Neural cell (in vitro differentiated cells): ENCODE results near the gene ACE. TPM values are rescaled to one million over a fixed set of nuclear protein-coding genes. Genes with fewer than 3 reads are reported as not detected.
A peak's percentile ranks its signal among the peaks of the same experiment; 100 is the strongest.

Experiments used
- H2AFZ ChIP-seq: fragments of 200-600, 300-800 bp; sonication (generic), shearing (Covaris generic); 2 replicates; pipeline ENCODE4 v1.6.0; 2014; ENCODE audit warnings: low read depth, mild to moderate bottlenecking, antibody characterized with exemption, low read length, moderate library complexity
- H3F3A ChIP-seq: fragments of 200-600 bp; shearing (Covaris generic); 2 replicates; pipeline ENCODE4 v1.6.1; 2016; ENCODE audit warnings: mild to moderate bottlenecking, moderate library complexity, mixed read lengths, antibody characterized with exemption, low read length; ENCODE audit not compliant: insufficient read depth, poor library complexity, severe bottlenecking
- H3K27ac ChIP-seq: fragments of 200-600, 300-800 bp; sonication (generic), shearing (Covaris generic); 2 replicates; pipeline ENCODE4 v1.5.1; 2014; ENCODE audit warnings: mild to moderate bottlenecking, low read length, moderate library complexity
- H3K27me3 ChIP-seq: fragments of 300-800, 200-600 bp; sonication (generic), shearing (Covaris generic); 2 replicates; pipeline ENCODE4 v1.6.0; 2014; ENCODE audit warnings: mild to moderate bottlenecking, low read depth, low read length, moderate library complexity; ENCODE audit not compliant: insufficient read depth
- H3K36me3 ChIP-seq: fragments of 300-800, 200-600 bp; sonication (generic), shearing (Covaris generic); 2 replicates; pipeline ENCODE4 v1.5.1; 2014; ENCODE audit warnings: mild to moderate bottlenecking, antibody characterized with exemption, low read length, moderate library complexity; ENCODE audit not compliant: insufficient read depth
- H3K4me2 ChIP-seq: fragments of 300-800, 200-600 bp; sonication (generic), shearing (Covaris generic); 2 replicates; pipeline ENCODE4 v1.6.0; 2014; ENCODE audit warnings: mild to moderate bottlenecking, low read length
- H3K4me3 ChIP-seq: fragments of 300-800, 200-600 bp; sonication (generic), shearing (Covaris generic); 2 replicates; pipeline ENCODE4 v1.5.1; 2014; ENCODE audit warnings: mild to moderate bottlenecking, low read length, moderate library complexity
- H3K79me2 ChIP-seq: fragments of 200-600 bp; shearing (Covaris generic); replicated peaks from 2 replicates; pipeline ENCODE4 v1.6.0; 2014; ENCODE audit warnings: mild to moderate bottlenecking, low read length, moderate library complexity; ENCODE audit not compliant: insufficient read depth
- H3K9ac ChIP-seq: fragments of 300-800, 200-600 bp; sonication (generic), shearing (Covaris generic); 2 replicates; pipeline ENCODE4 v1.6.1; 2016; ENCODE audit warnings: mild to moderate bottlenecking, low read length, mixed read lengths
- H3K9me2 ChIP-seq: fragments of 200-600 bp; shearing (Covaris generic); 2 replicates; pipeline ENCODE4 v1.6.1; 2016; ENCODE audit warnings: mild to moderate bottlenecking, low read length, mixed read lengths; ENCODE audit not compliant: insufficient read depth
- H3K9me3 ChIP-seq: fragments of 200-600, 300-800 bp; sonication (generic), shearing (Covaris generic); 2 replicates; pipeline ENCODE4 v1.6.1; 2016; ENCODE audit warnings: mild to moderate bottlenecking, mixed run types, low read length, moderate library complexity, mixed read lengths
- H4K20me1 ChIP-seq: fragments of 200-600 bp; shearing (Covaris generic); 2 replicates; pipeline ENCODE4 v1.6.1; 2016; ENCODE audit warnings: mild to moderate bottlenecking, mixed run types; ENCODE audit not compliant: insufficient read depth
- EP300 ChIP-seq: fragments of 450-650 bp; conservative IDR thresholded peaks from 2 replicates; pipeline ENCODE4 v1.6.1; 2014; ENCODE audit warnings: antibody characterized with exemption, mild to moderate bottlenecking, moderate library complexity; ENCODE audit not compliant: poor library complexity, severe bottlenecking
- EZH2 ChIP-seq: fragments of 200-600, 300-800 bp; shearing (Covaris generic), sonication (generic); IDR thresholded peaks from 2 replicates; pipeline ENCODE4 v1.6.1; 2014; ENCODE audit warnings: antibody characterized with exemption, low read length, borderline replicate concordance, mild to moderate bottlenecking; ENCODE audit not compliant: insufficient read depth, poor library complexity, severe bottlenecking
- MXI1 ChIP-seq: fragments of 450-650 bp; conservative IDR thresholded peaks from 2 replicates; pipeline ENCODE4 v1.6.1; 2014; ENCODE audit warnings: antibody characterized with exemption, mild to moderate bottlenecking; ENCODE audit not compliant: poor library complexity, severe bottlenecking
- POLR2AphosphoS5 ChIP-seq: IDR thresholded peaks from 2 replicates; pipeline ENCODE4 v1.6.1; 2012
- RAD21 ChIP-seq: fragments of 450-650 bp; conservative IDR thresholded peaks from 2 replicates; pipeline ENCODE4 v1.6.1; 2014; ENCODE audit warnings: antibody characterized with exemption, mild to moderate bottlenecking, moderate library complexity
- SMC3 ChIP-seq: fragments of 450-650 bp; conservative IDR thresholded peaks from 2 replicates; pipeline ENCODE4 v1.6.1; 2014; ENCODE audit warnings: antibody characterized with exemption, mild to moderate bottlenecking, moderate library complexity; ENCODE audit not compliant: poor library complexity
- TAF1 ChIP-seq: IDR thresholded peaks from 2 replicates; pipeline ENCODE4 v1.6.1; 2012; ENCODE audit warnings: low read depth
- polyA minus RNA-seq: library from RNA; depleted of rRNA, polyadenylated mRNA; stranded (reverse); fragments of >200 nt; gene quantifications from 2 replicates; pipeline ENCODE4 v1.2.3, GENCODE V29; 2014
- polyA plus RNA-seq: library from polyadenylated mRNA; depleted of rRNA; stranded (reverse); fragments of >200 nt; gene quantifications from 2 replicates; pipeline ENCODE4 v1.2.3, GENCODE V29; 2014
- TF ChIP-seq, protein P1 (sequence below): IDR thresholded peaks from 2 replicates; pipeline ENCODE4 v1.6.1; 2012; ENCODE audit warnings: borderline replicate concordance
- TF ChIP-seq, protein P2 (sequence below): fragments of 450-650 bp; IDR thresholded peaks from 2 replicates; pipeline ENCODE4 v1.5.1; 2014; ENCODE audit warnings: antibody characterized with exemption, mild to moderate bottlenecking, moderate library complexity; ENCODE audit not compliant: poor library complexity, severe bottlenecking

Gene ACE
- polyA plus RNA-seq (1.5 and 2.1 TPM in 2 replicates), polyA minus RNA-seq (1.5 and 2.2 TPM in 2 replicates)

DNA sequence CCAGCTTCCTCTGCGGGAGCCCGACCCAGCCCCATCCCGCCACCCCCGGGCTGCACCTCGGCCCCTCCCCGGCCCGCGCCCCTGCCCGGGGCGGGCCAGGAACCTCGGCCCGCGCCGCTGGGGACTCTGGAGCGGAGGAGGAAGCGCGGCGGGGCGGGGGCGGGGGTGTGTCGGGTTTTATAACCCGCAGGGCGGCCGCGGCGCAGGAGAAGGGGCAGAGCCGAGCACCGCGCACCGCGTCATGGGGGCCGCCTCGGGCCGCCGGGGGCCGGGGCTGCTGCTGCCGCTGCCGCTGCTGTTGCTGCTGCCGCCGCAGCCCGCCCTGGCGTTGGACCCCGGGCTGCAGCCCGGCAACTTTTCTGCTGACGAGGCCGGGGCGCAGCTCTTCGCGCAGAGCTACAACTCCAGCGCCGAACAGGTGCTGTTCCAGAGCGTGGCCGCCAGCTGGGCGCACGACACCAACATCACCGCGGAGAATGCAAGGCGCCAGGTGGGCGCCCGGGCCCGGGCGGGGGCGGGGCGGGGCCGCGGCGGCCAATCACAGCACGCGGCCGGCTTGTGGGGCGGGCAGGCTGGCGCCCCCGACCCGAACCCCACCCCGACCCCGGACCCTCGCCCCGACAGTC is at the start of gene ACE:
ACE (plus strand) TSS at position 208 of the 626 bp plus-strand sequence; CDS start at position 242, 34 bp downstream.
- Histone ChIP-seq H3K79me2 (no peaks in the 10 kb centered on the region), H4K20me1 (no peaks in the 10 kb centered on the region), H3K27me3 (peaks cover 44% of the 10 kb centered on the region), H3K4me2 (peak within 1 kb of the TSS; percentile 70), H3K4me3 (peak within 1 kb of the TSS; percentile 72), H3K9me3 (no peaks in the 10 kb centered on the region), H3K36me3 (no peaks in the 10 kb centered on the region), H3K9me2 (no peaks in the 10 kb centered on the region), H3F3A (no peaks in the 10 kb centered on the region), H3K9ac (peak within 1 kb of the TSS; percentile 66), H3K27ac (no peak within 1 kb of the TSS), H2AFZ (no peak within 1 kb of the TSS)
- TF ChIP-seq POLR2AphosphoS5 (peak; percentile 24), MXI1 (peak; percentile 73), SMC3 (peak; percentile 19), EP300 (no peak), TAF1 (no peak), RAD21 (peak; percentile 41), EZH2 (no peak)
- TF ChIP-seq, protein P1, sequence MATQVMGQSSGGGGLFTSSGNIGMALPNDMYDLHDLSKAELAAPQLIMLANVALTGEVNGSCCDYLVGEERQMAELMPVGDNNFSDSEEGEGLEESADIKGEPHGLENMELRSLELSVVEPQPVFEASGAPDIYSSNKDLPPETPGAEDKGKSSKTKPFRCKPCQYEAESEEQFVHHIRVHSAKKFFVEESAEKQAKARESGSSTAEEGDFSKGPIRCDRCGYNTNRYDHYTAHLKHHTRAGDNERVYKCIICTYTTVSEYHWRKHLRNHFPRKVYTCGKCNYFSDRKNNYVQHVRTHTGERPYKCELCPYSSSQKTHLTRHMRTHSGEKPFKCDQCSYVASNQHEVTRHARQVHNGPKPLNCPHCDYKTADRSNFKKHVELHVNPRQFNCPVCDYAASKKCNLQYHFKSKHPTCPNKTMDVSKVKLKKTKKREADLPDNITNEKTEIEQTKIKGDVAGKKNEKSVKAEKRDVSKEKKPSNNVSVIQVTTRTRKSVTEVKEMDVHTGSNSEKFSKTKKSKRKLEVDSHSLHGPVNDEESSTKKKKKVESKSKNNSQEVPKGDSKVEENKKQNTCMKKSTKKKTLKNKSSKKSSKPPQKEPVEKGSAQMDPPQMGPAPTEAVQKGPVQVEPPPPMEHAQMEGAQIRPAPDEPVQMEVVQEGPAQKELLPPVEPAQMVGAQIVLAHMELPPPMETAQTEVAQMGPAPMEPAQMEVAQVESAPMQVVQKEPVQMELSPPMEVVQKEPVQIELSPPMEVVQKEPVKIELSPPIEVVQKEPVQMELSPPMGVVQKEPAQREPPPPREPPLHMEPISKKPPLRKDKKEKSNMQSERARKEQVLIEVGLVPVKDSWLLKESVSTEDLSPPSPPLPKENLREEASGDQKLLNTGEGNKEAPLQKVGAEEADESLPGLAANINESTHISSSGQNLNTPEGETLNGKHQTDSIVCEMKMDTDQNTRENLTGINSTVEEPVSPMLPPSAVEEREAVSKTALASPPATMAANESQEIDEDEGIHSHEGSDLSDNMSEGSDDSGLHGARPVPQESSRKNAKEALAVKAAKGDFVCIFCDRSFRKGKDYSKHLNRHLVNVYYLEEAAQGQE, result no peak
- TF ChIP-seq, protein P2, sequence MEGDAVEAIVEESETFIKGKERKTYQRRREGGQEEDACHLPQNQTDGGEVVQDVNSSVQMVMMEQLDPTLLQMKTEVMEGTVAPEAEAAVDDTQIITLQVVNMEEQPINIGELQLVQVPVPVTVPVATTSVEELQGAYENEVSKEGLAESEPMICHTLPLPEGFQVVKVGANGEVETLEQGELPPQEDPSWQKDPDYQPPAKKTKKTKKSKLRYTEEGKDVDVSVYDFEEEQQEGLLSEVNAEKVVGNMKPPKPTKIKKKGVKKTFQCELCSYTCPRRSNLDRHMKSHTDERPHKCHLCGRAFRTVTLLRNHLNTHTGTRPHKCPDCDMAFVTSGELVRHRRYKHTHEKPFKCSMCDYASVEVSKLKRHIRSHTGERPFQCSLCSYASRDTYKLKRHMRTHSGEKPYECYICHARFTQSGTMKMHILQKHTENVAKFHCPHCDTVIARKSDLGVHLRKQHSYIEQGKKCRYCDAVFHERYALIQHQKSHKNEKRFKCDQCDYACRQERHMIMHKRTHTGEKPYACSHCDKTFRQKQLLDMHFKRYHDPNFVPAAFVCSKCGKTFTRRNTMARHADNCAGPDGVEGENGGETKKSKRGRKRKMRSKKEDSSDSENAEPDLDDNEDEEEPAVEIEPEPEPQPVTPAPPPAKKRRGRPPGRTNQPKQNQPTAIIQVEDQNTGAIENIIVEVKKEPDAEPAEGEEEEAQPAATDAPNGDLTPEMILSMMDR, result peak; percentile 47

- Histone ChIP-seq H2AFZ (no peak overlapping the region), H3K27me3 (no peaks in the 10 kb centered on the region), H3K9ac (no peak overlapping the region), H3K9me3 (no peaks in the 10 kb centered on the region), H3F3A (no peaks in the 10 kb centered on the region), H3K36me3 (no peaks in the 10 kb centered on the region), H4K20me1 (no peaks in the 10 kb centered on the region), H3K4me3 (no peak overlapping the region), H3K9me2 (no peaks in the 10 kb centered on the region), H3K4me2 (no peak overlapping the region), H3K79me2 (no peaks in the 10 kb centered on the region), H3K27ac (no peak overlapping the region)
- TF ChIP-seq EP300 (no peak), SMC3 (no peak), TAF1 (no peak), EZH2 (no peak), POLR2AphosphoS5 (no peak), RAD21 (no peak), MXI1 (no peak)
- TF ChIP-seq, protein P1, result no peak
- TF ChIP-seq, protein P2, result no peak
Observed at GRCh38 chr17:63429766-63430165, 47.1 kb upstream of the ACE start.
